GM18858 (cell line): Measurements from ENCODE around the gene USP49.

Experiments used
- ATAC-seq: cut with Tn5 transposase; IDR thresholded peaks from one replicate; pipeline ENCODE4 v1.9.1; 2021; ENCODE audit not compliant: unreplicated experiment

Gene USP49

GRCh38 chr6:41877051-41877680 is 18.0 kb downstream of the USP49 start:
- no peak for ATAC-seq

- ATAC-seq, result no peak
Measured at GRCh38 chr6:41874741-41875140, 20.4 kb downstream of the USP49 start.

GRCh38 chr6:41872147-41872546 is 23.0 kb downstream of the USP49 start:
- ATAC-seq, result no peak

GRCh38 chr6:41871691-41872090 is 23.5 kb downstream of the USP49 start:
- ATAC-seq, result no peak

GRCh38 chr6:41859356-41859755 is 35.8 kb downstream of the USP49 start:
- ATAC-seq, result no peak

- ATAC-seq, result no peak
Measured at GRCh38 chr6:41858703-41859102, 36.5 kb downstream of the USP49 start.

GRCh38 chr6:41850861-41851260 is 44.3 kb downstream of the USP49 start:
- no peak for ATAC-seq

- ATAC-seq, result peak; percentile 63
Measured at GRCh38 chr6:41846666-41847237, 48.4 kb downstream of the USP49 start.

- no peak for ATAC-seq
Measured at GRCh38 chr6:41843178-41843577, 52.0 kb downstream of the USP49 start.

GRCh38 chr6:41840326-41840725 is 54.8 kb downstream of the USP49 start:
- ATAC-seq, result no peak

- ATAC-seq, result no peak
Measured at GRCh38 chr6:41836660-41837052, 58.5 kb downstream of the USP49 start.

- ATAC-seq, result no peak
Measured at GRCh38 chr6:41836022-41836659, 59.0 kb downstream of the USP49 start.

GRCh38 chr6:41832263-41832662 is 62.9 kb downstream of the USP49 start:
- ATAC-seq, result no peak

GRCh38 chr6:41826343-41827022 is 68.7 kb downstream of the USP49 start:
- ATAC-seq, result no peak

- ATAC-seq, result no peak
Measured at GRCh38 chr6:41824571-41825569, 70.3 kb downstream of the USP49 start.

- no peak for ATAC-seq
Measured at GRCh38 chr6:41823178-41823577, 72.0 kb downstream of the USP49 start.

GRCh38 chr6:41822021-41822420 is 73.2 kb downstream of the USP49 start:
- ATAC-seq, result no peak

- ATAC-seq, result no peak
Measured at GRCh38 chr6:41821266-41821665, 73.9 kb downstream of the USP49 start.

- ATAC-seq, result no peak
Measured at GRCh38 chr6:41818271-41819054, 76.7 kb downstream of the USP49 start.

- ATAC-seq, result no peak
Measured at GRCh38 chr6:41815587-41815986, 79.6 kb downstream of the USP49 start.
